Measurements from ENCODE around the gene HSH2D.
"Not testable (repeated sequence)": the region's sequence is repeated elsewhere in the genome, so short reads cannot be mapped to it uniquely, and the experiment has no call there.

HSH2D gene

GRCh38 chr19:16167055-16167454 is 23.6 kb downstream of the HSH2D start:
- no peak overlapping the region for H3K27ac ChIP-seq
- TF ChIP-seq CTCF (IDR thresholded peaks at IDR 0.05): no peak
- DNase-seq (ENCODE audit: low spot score): no peak
- no peak overlapping the region for H3K4me3 ChIP-seq

GRCh38 chr19:16168465-16169081 is 25.1 kb downstream of the HSH2D start:
- Histone ChIP-seq H3K27ac (no peak overlapping the region), H3K4me3 (no peak overlapping the region)

GRCh38 chr19:16170134-16170533 is 26.6 kb downstream of the HSH2D start:
- DNase-seq (ENCODE audit: low spot score): no peak

More at GRCh38 chr19:16168465-16169081, 25.1 kb downstream of the HSH2D start:
- DNase-seq (ENCODE audit: low spot score): no peak
- no peak for TF ChIP-seq CTCF (IDR thresholded peaks at IDR 0.05)

GRCh38 chr19:16175954-16176353 is 32.5 kb downstream of the HSH2D start:
- no peak for TF ChIP-seq CTCF (IDR thresholded peaks at IDR 0.05)
- DNase-seq (ENCODE audit: low spot score): no peak
- no peak overlapping the region for H3K4me3 ChIP-seq
- no peak overlapping the region for H3K27ac ChIP-seq

More at GRCh38 chr19:16170134-16170533, 26.6 kb downstream of the HSH2D start:
- Histone ChIP-seq H3K4me3 (no peak overlapping the region), H3K27ac (no peak overlapping the region)
- TF ChIP-seq CTCF (IDR thresholded peaks at IDR 0.05): no peak

GRCh38 chr19:16178866-16179265 is 35.4 kb downstream of the HSH2D start:
- not testable (repeated sequence) for H3K4me3 ChIP-seq; H3K27ac ChIP-seq; DNase-seq (ENCODE audit: low spot score)

- TF ChIP-seq CTCF (IDR thresholded peaks at IDR 0.05): no peak
- no peak overlapping the region for H3K27ac ChIP-seq
- DNase-seq (ENCODE audit: low spot score): no peak
Observed at GRCh38 chr19:16180611-16181010, 37.1 kb downstream of the HSH2D start.

GRCh38 chr19:16184665-16185122 is 41.2 kb downstream of the HSH2D start:
- no peak for TF ChIP-seq CTCF (IDR thresholded peaks at IDR 0.05)
- H3K4me3 ChIP-seq: peak overlapping the region; percentile 85
- DNase-seq (ENCODE audit: low spot score): no peak
- H3K27ac ChIP-seq: peak overlapping the region in 1 of 2 donors; percentile 53

More at GRCh38 chr19:16180611-16181010, 37.1 kb downstream of the HSH2D start:
- H3K4me3 ChIP-seq: no peak overlapping the region
